HAP-1 (cell line): Measurements from ENCODE around the gene SURF1.
A peak's percentile ranks its signal among the peaks of the same experiment; 100 is the strongest.
"Not testable (repeated sequence)": the region's sequence is repeated elsewhere in the genome, so short reads cannot be mapped to it uniquely, and the experiment has no call there.

Experiments
- DNase-seq, 2 experiments: peaks; one replicate each; pipeline ENCODE4 v3.0.0-alpha.2; 2016 to 2020; ENCODE audit warnings: low spot score in 2 of 2
- H3K27me3 ChIP-seq: fragments of 250-450 bp; sonication (Bioruptor Pico); 2 replicates; pipeline ENCODE4 v1.5.1; 2020; ENCODE audit warnings: low read depth, mild to moderate bottlenecking, moderate library complexity
- H3K36me3 ChIP-seq: fragments of 250-450 bp; sonication (Bioruptor Pico); replicated peaks from 2 replicates; pipeline ENCODE4 v1.5.1; 2020; ENCODE audit warnings: mild to moderate bottlenecking
- H3K4me1 ChIP-seq: fragments of 250-450 bp; sonication (Bioruptor Pico); 2 replicates; pipeline ENCODE4 v1.5.1; 2020; ENCODE audit warnings: mild to moderate bottlenecking
- H3K4me3 ChIP-seq: fragments of 250-450 bp; sonication (Bioruptor Pico); 2 replicates; pipeline ENCODE4 v1.5.1; 2020; ENCODE audit warnings: mild to moderate bottlenecking, moderate library complexity
- H3K9me3 ChIP-seq: fragments of 250-450 bp; sonication (Bioruptor Pico); 2 replicates; pipeline ENCODE4 v1.5.1; 2020; ENCODE audit warnings: mild to moderate bottlenecking, moderate library complexity
- in situ Hi-C: fragments of 300-500 bp; cut with MboI; formaldehyde crosslinking; loops from 3 replicates; pipeline ENCODE4 v1.14.3; 2020; ENCODE audit warnings: low sequenced_read_pairs, inconsistent platforms, mixed read lengths

SURF1 gene

DNA sequence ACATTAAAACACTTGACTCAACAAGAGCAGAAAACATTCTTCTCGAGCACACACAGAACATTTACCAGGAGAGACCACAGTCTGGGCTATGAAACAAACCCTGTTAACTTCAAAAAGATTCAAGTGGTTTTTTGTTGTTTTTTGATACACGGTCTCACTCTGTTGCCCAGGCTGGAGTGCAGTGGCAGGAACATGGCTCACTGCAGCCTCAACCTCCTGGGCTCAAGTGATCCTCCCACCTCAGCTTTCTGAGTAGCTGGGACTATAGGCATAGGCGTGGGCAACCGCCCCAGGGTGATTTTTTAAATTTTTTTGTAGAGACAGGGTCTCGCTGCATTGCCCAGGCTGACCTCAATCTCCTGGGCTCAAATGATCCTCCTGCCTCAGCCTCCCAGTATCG lies 29.3 kb downstream of the SURF1 start:
- DNase-seq, H3K4me3 ChIP-seq, H3K9me3 ChIP-seq, H3K27me3 ChIP-seq, H3K4me1 ChIP-seq: not testable (repeated sequence)
- in situ Hi-C loops = loop anchor here (10.0 kb wide), 2 partner anchors 92 to 142 kb away; no protein-coding TSS in a partner anchor
- peaks cover 15% of the 10 kb centered on the region for H3K36me3 ChIP-seq

DNA sequence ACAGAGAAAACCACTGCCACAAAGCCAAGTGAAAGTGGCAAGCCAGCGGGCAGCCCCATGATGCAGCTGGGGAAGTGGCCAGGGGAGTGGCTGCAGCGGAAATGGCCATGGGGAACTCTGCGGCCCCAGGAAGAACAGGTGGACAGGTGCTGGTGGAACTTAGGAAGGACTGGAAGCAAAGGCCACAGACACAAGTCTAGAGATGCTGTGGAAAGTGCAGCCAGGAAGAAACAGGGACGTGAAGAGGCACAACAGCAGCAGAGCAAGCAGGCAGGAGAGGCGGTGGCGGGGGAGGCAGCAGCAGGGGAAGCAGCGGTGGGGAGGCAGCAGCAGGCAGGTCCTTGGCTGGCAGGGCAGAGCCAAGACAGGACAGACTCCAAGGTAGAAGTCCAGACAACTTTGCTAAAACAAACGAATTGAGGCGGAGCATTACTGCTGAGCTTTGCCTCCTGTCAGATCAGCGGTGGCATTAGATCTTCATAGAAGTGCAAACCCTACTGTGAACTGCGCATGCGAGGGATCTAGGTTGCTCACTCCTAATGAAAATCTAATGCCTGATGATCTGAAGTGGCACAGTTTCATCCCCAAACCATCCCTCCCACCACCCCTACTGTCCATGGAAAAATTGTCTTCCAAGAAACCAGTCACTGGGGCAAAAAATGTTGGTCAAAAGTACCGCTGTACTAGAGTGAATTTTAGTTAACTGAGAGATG lies 32.1 kb downstream of the SURF1 start:
- in situ Hi-C loops = loop anchor here (10.0 kb wide), 2 partner anchors 89 to 139 kb away; no protein-coding TSS in a partner anchor
- Histone ChIP-seq H3K4me1 (no peaks in the 10 kb centered on the region), H3K36me3 (no peaks in the 10 kb centered on the region), H3K27me3 (no peaks in the 10 kb centered on the region), H3K9me3 (no peaks in the 10 kb centered on the region), H3K4me3 (no peak overlapping the region)
- DNase-seq = no peak

DNA sequence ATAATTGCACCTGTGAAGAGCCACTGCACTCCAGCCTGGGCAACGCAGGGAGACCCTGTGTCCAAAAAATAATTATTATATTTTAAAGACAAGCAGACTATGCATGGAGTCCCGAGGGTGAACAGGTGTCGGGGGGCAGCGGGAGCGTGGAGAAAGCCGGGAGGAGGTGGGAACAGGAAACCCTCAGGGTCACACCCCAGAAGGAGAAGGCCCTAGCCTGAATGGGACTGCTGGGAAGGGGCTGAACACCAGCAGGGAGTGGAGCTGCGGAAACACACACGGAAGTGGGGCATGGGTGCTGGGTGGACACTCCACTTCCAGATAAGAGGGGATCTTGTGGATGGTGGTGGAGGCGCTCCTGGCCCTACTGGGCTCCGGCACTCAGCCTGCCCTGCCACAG lies 33.1 kb downstream of the SURF1 start:
- H3K9me3 ChIP-seq = no peaks in the 10 kb centered on the region
- DNase-seq = no peak
- in situ Hi-C loops = loop anchor here (10.0 kb wide), 2 partner anchors 88 to 138 kb away; no protein-coding TSS in a partner anchor
- H3K27me3 ChIP-seq = no peaks in the 10 kb centered on the region
- H3K4me3 ChIP-seq = no peak overlapping the region
- no peaks in the 10 kb centered on the region for H3K4me1 ChIP-seq
- H3K36me3 ChIP-seq = no peaks in the 10 kb centered on the region

- Histone ChIP-seq H3K4me1 (no peaks in the 10 kb centered on the region), H3K36me3 (no peaks in the 10 kb centered on the region), H3K27me3 (no peaks in the 10 kb centered on the region), H3K9me3 (no peaks in the 10 kb centered on the region), H3K4me3 (no peak overlapping the region)
- DNase-seq = no peak
- in situ Hi-C loops = loop anchor here (10.0 kb wide), 2 partner anchors 88 to 138 kb away; no protein-coding TSS in a partner anchor
Measured at GRCh38 chr9:133322701-133323100, 33.6 kb downstream of the SURF1 start.

- H3K27me3 ChIP-seq = no peaks in the 10 kb centered on the region
- in situ Hi-C loops = loop anchor here (10.0 kb wide), 2 partner anchors 87 to 137 kb away; no protein-coding TSS in a partner anchor
- no peaks in the 10 kb centered on the region for H3K9me3 ChIP-seq
- H3K4me1 ChIP-seq = no peaks in the 10 kb centered on the region
- no peak overlapping the region for H3K4me3 ChIP-seq
- no peaks in the 10 kb centered on the region for H3K36me3 ChIP-seq
- peak in 1 of 2 experiments; percentile 6 for DNase-seq
Measured at GRCh38 chr9:133321411-133321935, 34.8 kb downstream of the SURF1 start.

DNA sequence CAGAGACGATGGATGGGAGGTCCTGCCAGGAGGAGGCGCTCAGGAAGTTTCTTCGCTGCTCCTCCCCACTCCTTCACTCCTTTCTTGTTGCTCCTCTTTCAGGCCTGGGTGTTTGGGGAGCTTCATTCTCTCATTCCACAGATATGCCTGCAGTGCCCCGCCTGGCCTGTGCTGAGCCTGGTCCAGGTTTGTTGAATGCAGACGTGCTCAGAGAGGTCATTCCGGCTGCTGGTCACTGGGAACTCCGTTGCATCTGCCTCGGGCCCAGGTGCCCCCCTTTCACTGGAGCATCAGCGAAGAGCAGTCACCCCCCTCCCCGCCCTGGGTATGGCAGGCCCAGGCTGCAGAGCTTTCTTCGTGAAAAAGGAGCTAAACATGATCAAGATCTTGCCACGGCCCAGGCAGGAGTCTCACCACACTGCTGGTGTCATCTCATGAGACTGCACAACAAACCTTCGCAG lies 35.8 kb downstream of the SURF1 start:
- Histone ChIP-seq H3K9me3 (no peaks in the 10 kb centered on the region), H3K36me3 (no peaks in the 10 kb centered on the region), H3K4me3 (no peak overlapping the region), H3K27me3 (no peaks in the 10 kb centered on the region), H3K4me1 (no peaks in the 10 kb centered on the region)
- no peak for DNase-seq
- in situ Hi-C loops = loop anchor here (10.0 kb wide), 2 partner anchors 86 to 136 kb away; no protein-coding TSS in a partner anchor

DNA sequence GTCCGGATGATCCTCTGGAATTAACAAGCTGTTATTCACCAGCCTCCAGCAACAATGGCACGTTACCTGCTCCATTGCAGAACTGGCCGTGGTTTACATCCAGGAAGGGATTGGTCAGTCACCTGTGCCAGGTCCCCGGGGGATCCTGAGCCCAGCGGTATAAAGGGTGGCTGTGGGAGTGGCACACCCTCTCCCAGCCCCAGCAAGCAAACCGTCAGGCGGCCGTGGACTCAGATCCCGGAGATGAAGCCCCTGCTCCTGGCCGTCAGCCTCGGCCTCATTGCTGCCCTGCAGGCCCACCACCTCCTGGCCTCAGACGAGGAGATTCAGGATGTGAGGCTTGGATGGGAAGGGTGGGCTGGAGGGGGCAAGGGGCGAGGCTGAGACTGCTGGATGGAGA lies 38.7 kb downstream of the SURF1 start:
- H3K9me3 ChIP-seq, DNase-seq, H3K4me1 ChIP-seq, in situ Hi-C loops, H3K27me3 ChIP-seq, H3K36me3 ChIP-seq, H3K4me3 ChIP-seq: not testable (repeated sequence)

- Histone ChIP-seq H3K4me1 (no peaks in the 10 kb centered on the region), H3K36me3 (no peaks in the 10 kb centered on the region), H3K9me3 (no peaks in the 10 kb centered on the region), H3K4me3 (no peak overlapping the region), H3K27me3 (no peaks in the 10 kb centered on the region)
- in situ Hi-C loops = no loop called here
- DNase-seq = no peak
Measured at GRCh38 chr9:133315997-133316396, 40.3 kb downstream of the SURF1 start.

- peaks cover 8% of the 10 kb centered on the region for H3K9me3 ChIP-seq
- DNase-seq = no peak
- H3K36me3 ChIP-seq = no peaks in the 10 kb centered on the region
- no peak overlapping the region for H3K4me3 ChIP-seq
- no peaks in the 10 kb centered on the region for H3K4me1 ChIP-seq
- in situ Hi-C loops = no loop called here
- peaks cover 3% of the 10 kb centered on the region; the same call in 1 of the 2 replicates for H3K27me3 ChIP-seq
Measured at GRCh38 chr9:133309608-133310007, 46.7 kb downstream of the SURF1 start.

DNA sequence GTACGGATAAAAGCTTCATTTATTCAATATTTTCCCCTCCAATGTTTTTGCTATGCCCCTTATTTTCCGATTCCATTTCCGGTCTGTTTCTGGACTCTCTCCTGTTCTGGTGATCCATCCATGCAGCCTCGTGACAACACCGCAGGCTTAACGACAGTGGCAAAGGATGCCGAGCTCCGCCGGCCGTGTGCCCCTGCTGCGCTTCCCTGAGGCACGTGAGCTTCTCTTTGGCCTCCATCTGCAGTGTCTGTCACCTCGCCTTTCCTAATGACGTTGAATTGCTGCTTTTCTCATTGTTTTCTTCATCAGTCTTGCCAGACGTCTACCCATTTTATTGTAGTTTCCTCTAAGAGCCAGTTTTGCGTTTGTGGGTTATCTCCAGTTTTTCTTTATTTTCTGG lies 49.0 kb downstream of the SURF1 start:
- Histone ChIP-seq H3K4me1 (no peaks in the 10 kb centered on the region), H3K27me3 (peaks cover 3% of the 10 kb centered on the region; the same call in 1 of the 2 replicates), H3K4me3 (no peak overlapping the region), H3K36me3 (no peaks in the 10 kb centered on the region), H3K9me3 (peaks cover 8% of the 10 kb centered on the region)
- DNase-seq = no peak
- in situ Hi-C loops = no loop called here

- in situ Hi-C loops = no loop called here
- Histone ChIP-seq H3K4me1 (no peaks in the 10 kb centered on the region), H3K9me3 (peaks cover 8% of the 10 kb centered on the region), H3K27me3 (peaks cover 3% of the 10 kb centered on the region; the same call in 1 of the 2 replicates), H3K36me3 (no peaks in the 10 kb centered on the region), H3K4me3 (no peak overlapping the region)
- no peak for DNase-seq
Measured at GRCh38 chr9:133306242-133307204, 49.8 kb downstream of the SURF1 start.

GRCh38 chr9:133305731-133306130 lies 50.6 kb downstream of the SURF1 start:
- peaks cover 3% of the 10 kb centered on the region; the same call in 1 of the 2 replicates for H3K27me3 ChIP-seq
- DNase-seq = no peak
- H3K9me3 ChIP-seq = peaks cover 8% of the 10 kb centered on the region
- H3K36me3 ChIP-seq = no peaks in the 10 kb centered on the region
- no peak overlapping the region for H3K4me3 ChIP-seq
- H3K4me1 ChIP-seq = no peaks in the 10 kb centered on the region
- in situ Hi-C loops = no loop called here

DNA sequence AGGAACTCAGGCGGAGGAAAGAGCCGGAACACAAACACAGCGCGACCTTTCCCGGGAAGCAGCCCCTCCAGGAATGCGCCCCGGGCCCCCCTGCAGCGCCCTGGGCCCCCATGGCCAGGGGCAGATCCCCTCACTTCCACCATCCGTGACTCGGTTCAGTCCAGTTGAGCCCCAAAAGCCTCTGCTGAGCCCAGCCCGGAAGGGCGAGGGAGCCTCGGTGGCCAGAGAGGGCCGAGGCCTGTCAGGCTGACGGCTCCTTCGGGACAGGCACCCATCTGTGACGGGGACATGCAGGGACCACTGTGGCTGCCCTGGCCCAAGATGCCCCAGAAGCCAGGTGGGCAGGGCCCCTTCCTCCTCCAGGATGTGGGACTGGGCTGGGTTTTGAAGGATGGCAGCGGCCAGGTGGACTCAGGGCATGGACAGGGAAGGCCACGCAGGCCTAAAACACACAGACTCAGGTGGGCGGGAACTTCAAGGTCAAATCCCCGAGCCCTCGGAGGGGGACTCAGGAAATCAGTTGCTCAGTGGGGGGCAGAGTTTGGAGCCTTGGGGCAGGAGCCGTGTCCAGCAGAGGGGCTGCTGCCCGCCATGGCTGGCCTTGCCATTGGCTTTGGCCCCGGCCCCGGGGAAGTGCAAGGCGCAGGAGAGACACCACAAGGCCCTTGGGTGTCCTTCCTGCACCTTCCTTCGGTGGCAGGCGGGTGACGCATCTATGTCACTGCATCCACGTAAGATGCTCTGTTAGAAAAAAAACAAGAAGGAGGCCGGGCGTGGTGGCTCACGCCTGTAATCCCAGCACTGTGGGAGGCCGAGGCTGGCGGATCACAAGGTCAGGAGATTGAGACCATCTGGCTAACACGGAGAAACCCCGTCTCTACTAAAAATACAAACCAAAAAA lies 51.6 kb downstream of the SURF1 start:
- H3K4me1 ChIP-seq = no peaks in the 10 kb centered on the region
- no peak overlapping the region for H3K4me3 ChIP-seq
- peaks cover 5% of the 10 kb centered on the region for H3K9me3 ChIP-seq
- peaks cover 3% of the 10 kb centered on the region; the same call in 1 of the 2 replicates for H3K27me3 ChIP-seq
- DNase-seq = no peak
- H3K36me3 ChIP-seq = no peaks in the 10 kb centered on the region
- in situ Hi-C loops = no loop called here
